HG03060 (cell line): Measurements from ENCODE around the gene LYL1.

ENCODE experiments used
- ATAC-seq: cut with Tn5 transposase; IDR thresholded peaks from one replicate; pipeline ENCODE4 v1.9.1; 2021; ENCODE audit warnings: low read depth, moderate number of reproducible peaks; ENCODE audit not compliant: unreplicated experiment

The LYL1 gene

GRCh38 chr19:13078897-13079541, 23.6 kb downstream of the LYL1 start:
- no peak for ATAC-seq

DNA sequence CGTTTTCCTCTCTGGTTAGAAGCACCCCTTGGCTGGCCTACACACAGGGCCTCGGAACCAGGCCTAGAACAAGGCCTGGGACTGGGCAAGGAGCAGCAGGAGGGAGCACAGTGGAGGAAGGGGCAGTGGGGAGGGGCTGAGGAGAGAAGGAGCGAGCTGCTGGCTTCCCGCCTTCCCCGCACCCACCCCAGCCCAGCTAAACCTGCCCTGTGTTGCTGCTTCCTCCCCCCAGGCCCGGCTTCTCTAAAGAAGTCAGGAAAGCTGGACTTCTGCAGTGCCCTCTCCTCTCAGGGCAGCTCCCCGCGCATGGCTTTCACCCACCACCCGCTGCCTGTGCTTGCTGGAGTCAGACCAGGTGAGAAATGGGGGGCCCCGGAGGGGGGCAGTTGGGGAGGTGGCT, 24.3 kb downstream of the LYL1 start:
- no peak for ATAC-seq

DNA sequence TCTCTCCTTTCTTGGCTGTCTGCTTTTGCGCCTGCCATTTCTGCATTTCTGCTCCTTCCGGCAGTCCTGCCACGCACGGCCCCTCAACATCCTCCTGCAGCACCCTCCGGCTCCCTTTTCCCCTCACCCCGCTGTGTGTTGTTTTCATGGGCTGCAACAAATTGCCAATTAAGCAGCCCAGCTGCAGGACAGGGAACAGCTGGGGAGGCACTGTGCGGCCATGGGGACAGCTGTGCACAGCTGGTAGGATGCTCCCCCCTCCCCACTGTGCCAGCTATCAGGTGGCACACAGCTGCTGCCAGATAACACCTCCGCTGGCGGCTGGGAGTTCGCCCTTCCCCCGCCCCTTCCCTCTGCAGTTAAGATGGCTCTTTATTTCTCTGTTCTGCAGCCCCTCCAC, 25.4 kb downstream of the LYL1 start:
- ATAC-seq, result no peak

GRCh38 chr19:13076787-13077186, 25.9 kb downstream of the LYL1 start:
- no peak for ATAC-seq

DNA sequence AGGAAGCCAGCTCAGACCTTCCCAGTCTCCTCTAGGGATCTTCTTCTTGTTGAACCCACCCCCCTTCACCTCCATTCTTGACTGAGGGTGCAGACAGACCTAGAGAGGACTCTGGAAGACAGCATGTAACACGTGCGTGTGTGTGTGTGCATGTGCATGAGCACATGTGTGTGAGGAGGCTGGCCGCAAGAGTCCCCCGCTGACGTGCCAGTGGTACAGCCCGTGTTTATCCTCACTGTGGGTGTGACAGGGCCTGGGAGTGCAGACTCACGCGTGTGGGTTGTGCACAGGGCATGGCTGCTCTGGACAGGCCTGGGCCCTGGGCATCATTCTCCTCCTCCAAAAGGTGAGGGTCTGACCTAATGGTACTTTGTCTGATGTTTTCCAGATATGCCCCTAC, 26.3 kb downstream of the LYL1 start:
- ATAC-seq, result no peak

DNA sequence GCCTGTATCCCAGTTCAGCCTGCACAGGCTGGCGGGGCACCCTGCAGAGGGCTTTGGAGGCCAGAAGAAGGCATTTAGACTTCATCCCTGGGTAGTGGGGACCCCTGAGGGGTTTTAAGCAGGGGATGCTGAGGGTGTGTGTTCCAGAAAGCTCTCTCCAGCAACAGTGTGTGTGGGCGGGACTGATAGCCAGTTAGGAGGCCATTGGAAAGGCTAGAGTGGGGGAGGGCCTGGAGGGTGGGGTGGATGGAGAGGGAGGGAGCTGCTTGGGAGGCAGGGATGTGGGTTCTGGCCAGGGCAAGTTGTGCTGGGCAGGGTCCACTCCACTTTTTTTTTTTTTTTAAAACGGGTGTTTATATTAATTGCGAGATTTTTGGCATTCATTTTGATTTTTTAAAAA, 28.3 kb downstream of the LYL1 start:
- ATAC-seq, result no peak

- no peak for ATAC-seq
These were observed 29.4 kb downstream of the LYL1 start for GRCh38 chr19:13073263-13073662.

GRCh38 chr19:13072188-13072908, 30.3 kb downstream of the LYL1 start:
- ATAC-seq, result no peak

DNA sequence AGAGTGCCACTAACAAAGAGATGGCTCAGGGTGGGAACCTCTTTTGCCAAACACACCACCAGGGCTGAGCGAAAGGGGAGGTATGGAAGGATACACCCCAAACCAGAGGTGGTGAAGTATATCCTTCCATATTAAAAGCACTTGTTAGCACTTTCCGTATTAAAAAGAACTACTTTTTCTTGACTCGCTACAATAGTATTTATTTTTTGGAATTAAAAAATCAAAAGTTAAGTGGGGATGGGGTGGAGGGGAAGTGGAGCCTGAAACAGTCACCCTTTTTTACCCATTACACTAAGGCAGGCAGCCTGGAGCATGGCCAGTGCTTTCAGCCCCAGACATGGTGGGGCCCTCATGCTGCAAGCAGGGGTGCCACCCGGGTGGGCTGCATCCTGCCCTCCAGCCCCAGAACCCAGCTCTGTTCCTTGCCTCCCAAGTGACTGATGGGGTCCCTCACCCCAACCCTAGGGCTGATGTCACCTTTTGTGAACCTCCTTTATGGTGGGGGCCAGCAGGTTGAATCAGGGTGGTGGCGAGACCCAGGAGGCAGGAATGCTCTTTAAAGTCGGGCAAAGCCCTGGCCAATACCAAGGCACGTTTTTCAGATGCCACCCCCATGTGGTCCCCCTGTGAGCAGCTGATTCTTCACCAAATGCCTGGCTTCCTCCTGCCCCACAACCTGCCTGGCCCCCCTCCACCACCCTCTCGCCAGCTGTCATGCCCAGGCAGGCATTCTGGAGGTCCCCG, 31.0 kb downstream of the LYL1 start:
- no peak for ATAC-seq

DNA sequence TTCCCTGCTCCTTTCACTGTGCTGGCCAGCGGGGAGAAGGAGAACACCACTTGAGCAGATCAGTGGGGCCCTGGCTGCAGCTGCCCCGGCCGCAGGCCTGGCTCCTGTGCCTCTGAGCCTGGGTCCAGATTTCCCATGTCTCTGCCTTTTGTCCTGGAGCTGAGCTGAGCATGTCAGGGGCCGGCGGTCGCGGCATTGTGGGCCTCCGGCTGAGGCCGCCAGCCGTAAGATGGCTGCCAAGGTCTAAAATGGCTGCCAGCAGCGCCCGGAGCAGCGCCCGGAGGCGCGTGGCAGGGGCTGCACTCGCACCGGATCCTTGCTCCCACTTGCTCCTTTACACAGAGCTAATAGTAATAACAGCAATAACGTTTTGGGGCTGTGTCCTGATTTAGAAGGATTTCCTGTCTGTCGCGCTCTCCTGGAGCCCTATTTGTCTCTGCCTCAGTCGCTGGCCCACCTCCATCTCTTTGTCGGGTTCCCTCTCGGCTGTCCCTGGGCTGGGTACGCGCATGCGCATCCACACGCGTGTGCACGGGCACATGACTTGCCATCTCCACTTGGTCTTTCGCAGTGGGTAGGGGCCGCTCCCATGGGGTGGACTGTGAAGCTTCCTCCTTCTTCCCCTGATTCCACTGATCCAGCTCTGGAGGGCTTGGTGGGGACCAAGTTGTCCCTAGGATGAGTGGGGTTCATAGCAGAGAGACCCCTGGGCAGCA, 32.1 kb downstream of the LYL1 start:
- ATAC-seq, result no peak

- ATAC-seq, result no peak
These were observed 33.0 kb downstream of the LYL1 start for GRCh38 chr19:13069415-13070359.

- ATAC-seq, result no peak
These were observed 34.4 kb downstream of the LYL1 start for GRCh38 chr19:13068085-13068846.

GRCh38 chr19:13066933-13067807, 35.5 kb downstream of the LYL1 start:
- no peak for ATAC-seq

DNA sequence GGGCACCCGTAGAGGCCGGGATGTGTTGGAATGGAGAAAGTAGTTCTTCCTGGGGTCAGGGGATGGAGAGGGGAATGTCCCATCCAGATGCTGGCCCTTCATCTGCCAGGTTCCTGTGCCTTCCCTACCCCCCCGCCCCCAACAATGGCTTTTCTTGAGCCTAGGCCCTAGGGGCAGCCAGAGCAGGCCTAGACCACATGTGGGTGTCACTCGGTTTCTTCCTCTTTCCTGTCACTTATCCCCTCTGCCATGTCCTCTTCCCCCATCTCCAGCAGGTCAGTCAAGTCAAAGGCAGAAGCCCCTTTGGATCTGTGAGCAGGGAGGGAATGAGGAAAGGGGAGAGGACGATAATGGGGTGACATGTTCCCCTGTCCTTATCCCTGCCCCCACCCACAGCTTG, 36.4 kb downstream of the LYL1 start:
- no peak for ATAC-seq

- no peak for ATAC-seq
These were observed 38.6 kb downstream of the LYL1 start for GRCh38 chr19:13064092-13064489.

GRCh38 chr19:13063461-13064091, 39.1 kb downstream of the LYL1 start:
- no peak for ATAC-seq

GRCh38 chr19:13062317-13062716, 40.3 kb downstream of the LYL1 start:
- no peak for ATAC-seq
